Heart right ventricle (tissue), 16 donors: ENCODE measurements around the gene FBXL13. TPM values are rescaled to one million over a fixed set of nuclear protein-coding genes. Genes with fewer than 3 reads are reported as not detected.
"Not testable (repeated sequence)": the region's sequence is repeated elsewhere in the genome, so short reads cannot be mapped to it uniquely, and the experiment has no call there.

Experiments used
- ATAC-seq, 8 donors: fragments of 200-7000 bp; cut with Tn5 transposase; one replicate each; pipeline ENCODE4 v1.9.1; 2020; ENCODE audit warnings: mild to moderate bottlenecking in 8 of 8, moderate library complexity in 8 of 8, moderate number of reproducible peaks in 1 of 8
- DNase-seq, 2 donors: peaks; one replicate each; pipeline ENCODE4 v3.0.0-alpha.2; 2020
- H3K27ac ChIP-seq, 10 donors: fragments of 200-600 bp; sonication (generic) in 2 of 10; one replicate each; pipeline versions ENCODE4 v1.5.0 to v1.8.0; 2020 to 2022; ENCODE audit warnings: mild to moderate bottlenecking in 3 of 10
- H3K27me3 ChIP-seq, 7 donors: fragments of 200-600 bp; one replicate each; pipeline ENCODE4 v1.8.0; 2021 to 2022; ENCODE audit warnings: mild to moderate bottlenecking in 2 of 7
- H3K36me3 ChIP-seq, 9 donors: fragments of 200-600 bp; sonication (generic) in 1 of 9; one replicate each; pipeline versions ENCODE4 v1.5.0 to v1.8.0; 2020 to 2022; ENCODE audit warnings: mild to moderate bottlenecking in 2 of 9
- H3K4me1 ChIP-seq, 9 donors: fragments of 200-600 bp; sonication (generic) in 1 of 9; one replicate each; pipeline versions ENCODE4 v1.5.0 to v1.8.0; 2020 to 2022; ENCODE audit warnings: mild to moderate bottlenecking in 4 of 9
- H3K4me3 ChIP-seq, 10 donors: fragments of 200-600 bp; sonication (generic) in 2 of 10; one replicate each; pipeline versions ENCODE4 v1.5.0 to v1.8.0; 2020 to 2022; ENCODE audit warnings: mild to moderate bottlenecking in 7 of 10, moderate library complexity in 2 of 10
- H3K9me3 ChIP-seq, 11 donors: fragments of 200-600 bp in 10 of 11; sonication (generic) in 2 of 11; one replicate each; pipeline versions ENCODE4 v1.5.0 to v1.8.0; 2013 to 2022; ENCODE audit warnings: mild to moderate bottlenecking in 2 of 11, control low read depth in 1 of 11, moderate library complexity in 1 of 11
- WGBS, 2 donors: extraction: QIAGEN DNeasy Blood & Tissue Kit; methylation state at CpG; one replicate each; pipeline ENCODE4 v1.1.7; 2013; ENCODE audit warnings: inconsistent platforms in 1 of 2; 5-methylcytosine and 5-hydroxymethylcytosine counted together
- intact Hi-C, 10 donors: fragments of 100-400 bp; cut with DNase I; formaldehyde crosslinking; loops; one replicate each; pipeline versions ENCODE4 v1.11.1 to v1.14.2; 2022
- polyA plus RNA-seq, 2 donors: library from polyadenylated mRNA; stranded (reverse); fragments of 200-250 nt; gene quantifications; one replicate each; pipeline ENCODE4 v1.2.3, GENCODE V29; 2013
- total RNA-seq, 10 donors: library from RNA; stranded (reverse); fragmentation: NEBNext Ultra II Directional in 3 of 10; extraction: Animal tissue kit (Norgen Biotek cat#: 25700) in 3 of 10; gene quantifications; one replicate each; pipeline versions ENCODE4 v1.2.1 to v1.2.4, GENCODE V29; 2021 to 2023
- donor health status: Arrhythmogenic right ventricular cardiomyopathy.
- donor health status: ischemic (EF 13 %, LVEDD 7.1; RV severe dilation, severe dysfunction).
- donor health status: healthy with polysubstance abuse.
- donor health status: DM: no; HTN: yes; CAD: no.
- donor health status: DM: no; HTN: no; CAD: no.
- donor health status: ischemic (EF 25% LVEDD 6.9; RV normal size, moderate dysfunction).
- donor health status: ischemic (EF 25% LVEDD 5.7; RV mildly dilated, moderate dysfunction).
- donor health status: healthy.
- donor health status: DM: yes; HTN: yes; CAD: no.
- donor health status: Ischemic cardiomyopathy.
- donor health status: ischemic (EF 35%, LVEDD 5.7; RV mildly dilated, moderate dysfunction).
- donor health status: nonischemic (EF 11% LVEDD 7.7; RV severe dilation, severe dysfunction).
- donor health status: DM: yes; HTN: yes; CAD: no.
- donor health status: PGD.
- donor health status: ischemic (EF 29% LVEDD 5.4; RV normal size, mild dysfunction).
- donor health status: nonischemic (EF 23%, LVEDD 6.1; RV moderate dilation, normal function).

The FBXL13 gene
- total and polyA plus RNA-seq, 12 donors, result 0.12 to 0.87 (median 0.45) TPM; not detected in 1

- DNase-seq, H3K4me3 ChIP-seq, intact Hi-C loops, H3K9me3 ChIP-seq, H3K27me3 ChIP-seq, H3K27ac ChIP-seq: not testable (repeated sequence)
- 85 to 95% methylated on average over 3 to 4 of the region's 4 CpGs for WGBS, 2 donors
- Histone ChIP-seq H3K36me3 (peaks cover 0 to 22% (median 0%) of the 10 kb centered on the region in 9 donors), H3K4me1 (peaks cover 0 to 10% (median 0%) of the 10 kb centered on the region in 9 donors)
- ATAC-seq, result peak in 1 of 8 donors; percentile 35
Measured at GRCh38 chr7:102790364-102791100, 284.1 kb downstream of the FBXL13 start.

- H3K4me3 ChIP-seq, ATAC-seq, DNase-seq, H3K27me3 ChIP-seq, H3K9me3 ChIP-seq, intact Hi-C loops, H3K27ac ChIP-seq: not testable (repeated sequence)
- Histone ChIP-seq H3K36me3 (peaks cover 0 to 22% (median 0%) of the 10 kb centered on the region in 9 donors), H3K4me1 (peaks cover 0 to 10% (median 0%) of the 10 kb centered on the region in 9 donors)
- WGBS, 2 donors, result 99 to 100% methylated on average over 2 of the region's 2 CpGs
Measured at GRCh38 chr7:102788770-102789169, 285.8 kb downstream of the FBXL13 start.

- H3K36me3 ChIP-seq, result peaks cover 0 to 34% (median 8%) of the 10 kb centered on the region in 9 donors
- WGBS, 2 donors, result 99% methylated on average over 10 of the region's 10 CpGs
- H3K4me1 ChIP-seq, H3K27ac ChIP-seq, H3K4me3 ChIP-seq, intact Hi-C loops, H3K9me3 ChIP-seq, ATAC-seq, H3K27me3 ChIP-seq, DNase-seq: not testable (repeated sequence)
Measured at GRCh38 chr7:102780926-102781325, 293.7 kb downstream of the FBXL13 start.

- DNase-seq, intact Hi-C loops, H3K27ac ChIP-seq, H3K4me3 ChIP-seq, H3K27me3 ChIP-seq, H3K9me3 ChIP-seq, ATAC-seq, H3K4me1 ChIP-seq: not testable (repeated sequence)
- 74 to 92% methylated on average over 3 of the region's 3 CpGs for WGBS, 2 donors
- peaks cover 0 to 34% (median 8%) of the 10 kb centered on the region in 9 donors for H3K36me3 ChIP-seq
Measured at GRCh38 chr7:102778663-102779062, 295.9 kb downstream of the FBXL13 start.

GRCh38 chr7:102776217-102776616, 298.4 kb downstream of the FBXL13 start:
- H3K27ac ChIP-seq, H3K4me3 ChIP-seq, H3K27me3 ChIP-seq, intact Hi-C loops, DNase-seq, H3K4me1 ChIP-seq, ATAC-seq, H3K9me3 ChIP-seq: not testable (repeated sequence)
- peaks cover 0 to 34% (median 8%) of the 10 kb centered on the region in 9 donors for H3K36me3 ChIP-seq

GRCh38 chr7:102770467-102770866, 304.1 kb downstream of the FBXL13 start:
- H3K27ac ChIP-seq, H3K9me3 ChIP-seq, DNase-seq, H3K4me1 ChIP-seq, H3K4me3 ChIP-seq, H3K27me3 ChIP-seq, intact Hi-C loops, H3K36me3 ChIP-seq, ATAC-seq: not testable (repeated sequence)
- 97 to 99% methylated on average over 3 of the region's 3 CpGs for whole genome bisulfite sequencing, 2 donors

GRCh38 chr7:102769657-102770192, 304.9 kb downstream of the FBXL13 start:
- H3K36me3 ChIP-seq, DNase-seq, H3K27me3 ChIP-seq, H3K27ac ChIP-seq, ATAC-seq, H3K9me3 ChIP-seq, H3K4me1 ChIP-seq, H3K4me3 ChIP-seq, intact Hi-C loops: not testable (repeated sequence)
- WGBS, 2 donors, result 95 to 100% methylated on average over 2 of the region's 3 CpGs

GRCh38 chr7:102763295-102763905, 311.2 kb downstream of the FBXL13 start:
- DNase-seq, intact Hi-C loops, H3K4me1 ChIP-seq, H3K4me3 ChIP-seq, H3K27ac ChIP-seq, H3K9me3 ChIP-seq, H3K27me3 ChIP-seq: not testable (repeated sequence)
- ATAC-seq, result peak in 4 of 8 donors; percentile 37 to 64 (median 44)
- peaks cover 0 to 14% (median 0%) of the 10 kb centered on the region in 9 donors for H3K36me3 ChIP-seq
- 39 to 46% methylated on average over 6 of the region's 6 CpGs for WGBS, 2 donors

Other genes with a start within 250 kb of the FBXL13 start
- 1 to 10 TPM in 7 of 10 donors, under 1 TPM in 3; 0.12 to 9.5 (median 2.6) TPM for gene LRRC17, start 161.8 kb downstream of the FBXL13 start, total RNA-seq
- 1 to 10 TPM; 2.5 to 2.7 TPM for gene LRRC17, start 161.8 kb downstream of the FBXL13 start, polyA plus RNA-seq
- gene ARMC10, start 344 bp upstream of the FBXL13 start, total RNA-seq, result 10 to 100 TPM; 16.2 to 31.2 (median 23.6) TPM
- gene ARMC10, start 344 bp upstream of the FBXL13 start, polyA plus RNA-seq, result 10 to 100 TPM in 1 of 2 donors, 1 to 10 TPM in 1; 9.9 to 21.9 TPM
- gene NAPEPLD, start 74.3 kb upstream of the FBXL13 start, total RNA-seq, result 10 to 100 TPM in 3 of 10 donors, 1 to 10 TPM in 7; 7.5 to 11.6 (median 9.0) TPM
- gene NAPEPLD, start 74.3 kb upstream of the FBXL13 start, polyA plus RNA-seq, result 1 to 10 TPM; 2.1 to 3.2 TPM
- 10 to 100 TPM; 70.4 to 98.4 (median 92.4) TPM for gene PMPCB, start 222.6 kb upstream of the FBXL13 start, total RNA-seq
- 10 to 100 TPM; 51.5 to 52.9 TPM for gene PMPCB, start 222.6 kb upstream of the FBXL13 start, polyA plus RNA-seq